GM12801 (cell line): ENCODE measurements around the gene KHDC4.

Experiments used
- TF ChIP-seq, protein P1 (sequence below): IDR thresholded peaks from one replicate; pipeline ENCODE4 v1.5.1; 2011; ENCODE audit warnings: control low read depth; ENCODE audit not compliant: insufficient read length; ENCODE audit errors: extremely low read depth

KHDC4 gene

DNA sequence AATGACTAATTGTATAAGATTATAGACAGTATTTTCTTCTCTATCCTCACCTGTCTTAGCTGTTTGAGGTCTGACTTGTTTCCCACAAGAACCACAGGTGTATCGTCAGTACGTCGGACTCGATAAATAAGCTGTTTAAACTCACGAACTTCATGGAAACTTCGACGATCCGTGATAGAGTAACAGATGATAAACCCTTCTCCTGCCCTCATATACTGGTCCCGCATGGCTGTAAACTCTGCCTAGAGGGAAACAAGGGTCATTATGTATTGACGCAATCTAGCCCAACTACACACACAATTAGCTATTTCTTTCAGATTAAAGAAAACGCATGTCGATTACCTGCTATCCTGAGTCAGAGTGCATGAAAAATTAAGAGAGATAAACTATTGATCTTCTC lies 30.0 kb downstream of the KHDC4 start:
- TF ChIP-seq, protein P1, sequence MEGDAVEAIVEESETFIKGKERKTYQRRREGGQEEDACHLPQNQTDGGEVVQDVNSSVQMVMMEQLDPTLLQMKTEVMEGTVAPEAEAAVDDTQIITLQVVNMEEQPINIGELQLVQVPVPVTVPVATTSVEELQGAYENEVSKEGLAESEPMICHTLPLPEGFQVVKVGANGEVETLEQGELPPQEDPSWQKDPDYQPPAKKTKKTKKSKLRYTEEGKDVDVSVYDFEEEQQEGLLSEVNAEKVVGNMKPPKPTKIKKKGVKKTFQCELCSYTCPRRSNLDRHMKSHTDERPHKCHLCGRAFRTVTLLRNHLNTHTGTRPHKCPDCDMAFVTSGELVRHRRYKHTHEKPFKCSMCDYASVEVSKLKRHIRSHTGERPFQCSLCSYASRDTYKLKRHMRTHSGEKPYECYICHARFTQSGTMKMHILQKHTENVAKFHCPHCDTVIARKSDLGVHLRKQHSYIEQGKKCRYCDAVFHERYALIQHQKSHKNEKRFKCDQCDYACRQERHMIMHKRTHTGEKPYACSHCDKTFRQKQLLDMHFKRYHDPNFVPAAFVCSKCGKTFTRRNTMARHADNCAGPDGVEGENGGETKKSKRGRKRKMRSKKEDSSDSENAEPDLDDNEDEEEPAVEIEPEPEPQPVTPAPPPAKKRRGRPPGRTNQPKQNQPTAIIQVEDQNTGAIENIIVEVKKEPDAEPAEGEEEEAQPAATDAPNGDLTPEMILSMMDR: no peak

DNA sequence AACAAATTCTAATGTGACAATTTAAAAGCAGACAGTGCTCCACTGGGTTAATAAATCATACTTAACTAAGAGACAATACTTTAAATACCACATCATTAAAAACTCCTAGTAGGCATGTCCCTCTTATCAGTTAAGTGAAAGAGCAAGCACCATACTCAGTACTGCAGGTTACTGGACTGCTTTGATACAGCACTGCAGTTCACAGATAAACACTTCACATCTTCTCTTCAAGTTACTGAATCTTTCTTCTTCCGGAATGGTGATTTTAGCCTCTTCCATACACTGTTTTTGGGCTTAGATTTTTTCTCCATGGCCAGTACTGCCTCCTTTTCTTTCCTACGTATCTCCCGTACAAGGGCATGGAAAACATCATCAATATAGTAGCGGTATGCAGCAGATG lies 34.1 kb downstream of the KHDC4 start:
- TF ChIP-seq, protein P1: no peak

DNA sequence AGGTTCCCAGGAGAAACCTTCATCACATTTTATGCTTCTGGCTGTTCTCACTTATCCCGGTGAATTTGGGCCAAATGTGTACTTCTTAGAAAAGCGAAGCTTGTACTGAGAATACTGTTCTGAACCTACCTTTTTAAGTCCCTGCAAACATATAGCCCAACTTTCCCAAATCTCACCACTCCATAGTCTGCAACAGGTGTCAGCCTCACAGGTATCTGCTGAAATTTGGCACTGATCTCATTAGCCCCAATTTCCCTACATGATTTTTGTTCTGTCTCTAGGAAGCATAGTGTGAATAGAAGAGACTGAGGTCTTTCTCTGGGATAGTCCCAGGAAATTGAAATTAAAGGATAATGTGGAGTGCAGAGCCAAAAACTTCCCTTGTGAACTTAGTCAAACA lies 34.5 kb downstream of the KHDC4 start:
- TF ChIP-seq, protein P1: no peak

DNA sequence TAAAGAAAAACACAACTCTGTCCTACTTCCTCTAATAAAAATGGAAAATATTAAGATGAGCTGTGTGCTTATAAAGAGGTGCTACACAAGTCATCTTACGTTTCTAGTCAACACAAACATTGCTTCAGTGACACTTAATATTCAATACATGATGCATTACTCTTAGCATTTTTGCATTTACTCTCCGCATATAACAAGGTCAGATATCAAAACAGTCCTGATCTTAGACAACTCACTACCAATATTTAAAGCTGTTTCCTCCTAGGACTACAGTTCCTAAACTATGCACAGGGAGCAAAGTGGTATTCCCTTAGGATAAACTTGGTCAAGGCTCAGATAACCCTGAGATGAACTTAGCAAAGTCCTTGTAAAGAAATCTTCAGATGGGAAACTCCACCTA lies 35.3 kb downstream of the KHDC4 start:
- TF ChIP-seq, protein P1: no peak

DNA sequence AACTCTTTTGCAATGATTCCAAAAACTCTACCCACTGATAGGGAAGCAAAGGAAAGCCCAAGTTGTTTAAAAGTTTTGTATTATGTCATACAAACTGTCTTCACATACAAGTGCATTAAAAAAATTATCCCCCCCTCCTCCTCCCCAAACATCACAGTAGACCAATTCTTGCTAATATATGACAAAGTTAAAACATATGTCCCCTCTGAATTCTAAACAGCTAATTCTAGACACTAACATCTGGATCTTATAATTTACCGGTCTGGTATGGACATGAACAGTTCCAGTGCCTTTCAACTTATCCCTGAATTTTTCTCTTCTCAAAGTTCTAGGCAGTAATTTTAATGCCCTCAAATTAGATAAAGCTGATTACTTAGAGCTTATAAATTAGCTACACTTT lies 36.5 kb downstream of the KHDC4 start:
- TF ChIP-seq, protein P1: no peak

DNA sequence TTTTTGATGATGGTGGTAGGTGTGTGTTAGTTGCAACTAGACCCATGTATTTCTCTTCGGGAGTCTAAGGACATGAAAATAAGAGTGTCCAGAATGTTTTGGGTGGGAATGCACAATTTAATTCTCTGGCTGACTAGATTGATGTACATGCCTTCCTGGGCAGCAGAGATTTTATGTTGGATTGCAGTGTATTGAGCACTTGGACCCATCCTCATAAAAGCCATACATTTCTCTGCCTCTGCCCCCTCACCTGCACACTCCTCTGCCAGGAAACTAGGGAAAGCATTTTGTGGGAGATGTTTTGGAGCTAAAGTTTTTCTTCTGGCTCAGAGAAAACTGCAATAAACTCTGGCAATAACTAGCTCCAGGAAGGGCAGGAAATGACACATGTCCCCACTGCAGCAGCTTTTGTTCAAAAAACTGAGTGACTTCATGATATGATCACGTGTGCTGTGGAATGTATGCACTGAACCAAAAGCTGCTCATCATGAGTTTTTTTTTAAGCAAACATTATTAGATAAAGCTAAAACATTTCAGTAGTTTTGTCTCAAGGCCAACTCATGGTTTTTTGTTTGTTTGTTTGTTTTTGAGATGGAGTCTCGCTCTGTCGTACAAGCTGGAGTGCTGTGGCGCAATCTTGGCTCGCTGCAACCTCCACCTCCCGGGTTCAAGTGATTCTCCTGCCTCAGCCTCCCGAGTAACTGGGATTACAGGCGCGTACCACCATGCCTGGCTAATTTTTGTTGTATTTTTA lies 40.6 kb downstream of the KHDC4 start:
- TF ChIP-seq, protein P1: no peak

DNA sequence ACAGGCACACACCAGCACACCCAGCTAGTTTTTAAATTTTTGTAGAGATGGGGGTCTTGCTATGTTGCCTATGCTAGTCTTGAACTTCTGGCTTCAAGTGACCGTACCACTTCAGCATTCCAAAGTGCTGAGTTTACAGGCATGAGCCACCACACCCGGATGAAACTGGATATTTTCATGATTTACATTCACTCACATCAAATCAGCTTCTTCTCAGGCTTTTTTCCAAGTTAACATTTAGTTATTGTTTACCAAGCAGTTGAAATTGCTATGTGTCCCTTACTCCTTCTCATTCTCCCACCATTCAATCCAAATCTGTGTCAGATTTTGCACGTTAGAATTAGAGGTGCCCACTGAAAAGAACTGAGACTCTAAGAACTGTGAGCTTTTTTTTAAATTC lies 41.4 kb downstream of the KHDC4 start:
- TF ChIP-seq, protein P1: no peak
